Right forelimb (tissue), 1 donor: Measurements from ENCODE around the gene SRMS.
"Not testable (repeated sequence)": the region's sequence is repeated elsewhere in the genome, so short reads cannot be mapped to it uniquely, and the experiment has no call there.

Experiments used
- DNase-seq: peaks from one replicate; pipeline ENCODE4 v3.0.0-alpha.2; 2018

Gene SRMS

DNA sequence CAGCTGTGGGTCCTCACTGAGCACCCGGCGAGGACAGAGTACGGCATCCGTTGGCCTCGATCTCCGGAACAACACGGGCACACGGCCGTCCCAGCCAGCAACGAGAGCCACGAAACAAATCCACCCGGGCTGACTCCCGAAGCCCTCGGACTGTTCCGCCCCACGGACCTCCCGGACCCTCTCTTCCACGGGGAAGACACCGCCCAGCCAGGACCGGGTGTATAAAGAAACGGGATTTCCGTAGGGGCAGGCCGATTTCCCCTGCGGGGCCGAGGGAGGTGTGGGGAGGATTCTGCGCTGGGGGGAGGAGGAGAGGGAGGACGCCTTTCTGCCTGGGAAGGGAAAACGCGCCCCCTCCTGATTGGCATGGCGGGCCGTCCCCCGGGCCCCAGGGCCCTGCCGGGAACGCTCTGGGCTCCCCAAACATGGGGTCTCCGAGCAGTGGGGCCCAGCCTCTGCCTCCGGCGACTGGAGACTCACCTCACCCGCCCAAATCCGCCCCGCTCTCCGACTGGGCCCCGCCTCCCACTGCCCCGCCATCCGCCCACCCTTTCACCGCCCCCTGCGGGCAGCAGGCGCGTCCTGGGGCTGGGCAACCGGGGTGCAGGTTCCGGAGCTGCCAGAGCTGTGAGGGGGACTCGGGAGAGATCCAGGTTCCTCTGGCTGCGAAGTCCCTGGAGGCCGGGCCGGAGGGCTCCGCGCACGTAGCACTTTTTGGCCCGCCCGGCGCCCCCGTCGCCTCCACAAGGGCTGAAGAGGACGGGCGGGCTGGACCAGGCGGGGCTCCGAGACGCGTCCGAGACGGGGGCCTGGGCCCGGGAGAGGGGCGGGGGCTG is 27.7 kb downstream of the SRMS start:
- peak; percentile 85 for DNase-seq

DNA sequence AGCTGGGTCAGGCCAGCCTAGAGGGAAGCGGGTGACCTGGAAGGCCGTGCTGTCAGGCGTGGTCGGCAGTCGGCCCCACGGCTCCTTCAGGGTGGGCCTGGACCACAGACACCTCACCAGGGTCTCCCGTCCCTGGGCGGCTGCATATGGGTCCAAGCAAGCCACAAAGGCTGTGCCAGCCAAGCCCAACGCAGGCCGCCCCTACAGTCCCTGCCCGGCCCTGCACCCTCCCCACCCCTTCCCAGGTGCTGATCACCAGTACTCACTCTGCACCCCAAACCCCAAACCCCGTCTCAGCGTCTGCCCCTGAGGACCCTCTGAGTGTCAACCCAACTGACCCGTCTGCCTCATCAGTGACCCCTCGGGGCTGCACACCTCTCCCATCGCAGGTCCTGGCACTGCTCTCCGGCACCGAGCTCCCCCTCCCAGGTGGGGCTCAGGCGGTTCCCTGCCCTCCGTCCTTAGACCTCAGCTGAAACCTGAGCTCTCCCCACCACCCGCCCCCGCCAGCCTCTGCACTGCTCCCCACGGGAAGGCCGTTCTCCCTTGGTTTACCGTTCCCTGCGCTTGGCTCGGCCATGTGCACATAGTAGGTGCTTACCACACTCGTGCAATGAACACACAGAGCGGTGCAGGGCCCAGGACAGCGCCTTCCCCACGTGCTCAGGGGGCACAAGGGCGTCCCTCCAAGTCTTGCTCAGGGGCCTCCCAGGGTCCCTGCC is 28.4 kb downstream of the SRMS start:
- DNase-seq, result peak; percentile 36

DNA sequence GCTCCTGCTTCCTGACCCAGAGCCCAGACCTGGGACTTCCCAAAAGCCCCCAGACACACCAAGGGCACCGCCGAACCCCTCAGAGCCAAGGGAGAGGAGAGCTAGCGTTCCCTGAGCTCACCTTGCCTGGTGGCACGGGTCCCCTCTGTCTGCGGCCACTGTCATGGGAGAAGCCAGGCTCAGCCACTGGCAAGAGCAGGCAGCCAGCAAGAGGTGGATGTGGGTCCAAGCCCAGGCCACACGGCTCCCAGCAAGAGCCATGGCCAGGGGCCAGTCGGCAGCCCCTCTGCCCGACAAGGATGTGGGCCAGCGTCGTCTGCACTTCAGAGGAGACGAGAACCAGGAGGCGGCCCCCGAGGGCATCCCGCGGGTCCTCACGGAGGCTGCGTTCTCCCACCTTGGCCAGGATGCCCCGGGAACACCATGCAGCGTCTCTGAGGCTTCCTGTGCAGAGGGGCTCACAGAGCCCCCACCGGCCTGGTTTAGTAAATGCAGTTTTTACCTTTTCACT is 29.1 kb downstream of the SRMS start:
- DNase-seq, result peak; percentile 44

DNA sequence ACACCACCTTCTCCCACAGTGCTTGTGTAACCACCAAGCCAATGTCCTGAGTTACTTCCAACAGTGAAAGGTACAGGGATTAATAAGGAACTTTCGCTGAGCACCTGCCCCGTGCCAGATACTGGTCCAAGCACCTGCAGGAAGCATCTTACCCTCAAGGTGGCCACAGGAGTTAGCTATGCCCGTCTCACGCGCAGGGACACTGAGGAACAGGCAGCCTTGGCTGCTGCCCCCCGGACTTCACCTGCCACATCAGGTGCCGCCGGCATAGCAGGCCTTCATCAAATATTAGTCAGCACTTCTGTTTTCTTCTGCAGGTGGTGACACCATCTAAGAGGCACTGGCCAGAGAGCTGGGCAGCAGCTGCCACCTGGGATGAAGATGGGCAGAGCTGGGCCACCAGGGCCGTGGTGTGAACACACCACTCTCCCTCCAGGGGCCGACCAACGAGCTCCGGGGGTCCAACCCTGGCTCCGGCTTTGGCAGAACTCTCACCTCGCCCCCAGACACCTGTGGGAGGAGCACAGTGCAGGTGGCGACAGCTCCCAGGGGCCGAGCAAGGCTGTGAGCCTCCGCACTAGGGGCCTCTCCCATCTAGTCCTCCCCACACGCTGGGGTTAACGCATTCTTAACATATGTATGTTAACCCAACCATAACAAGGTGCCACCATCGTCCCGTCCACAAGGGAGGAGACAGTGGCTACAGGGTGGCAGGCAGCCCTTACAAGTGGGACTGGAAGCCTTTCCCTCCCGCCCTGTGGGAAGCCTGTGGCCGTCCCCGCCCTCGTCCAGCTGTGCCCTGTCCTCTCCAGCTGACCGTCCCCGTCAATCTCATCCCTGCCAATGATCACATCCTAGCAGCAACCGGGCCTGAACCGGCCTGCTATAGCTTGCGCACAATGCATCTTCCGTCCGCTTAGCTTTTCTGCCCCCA is 29.9 kb downstream of the SRMS start:
- DNase-seq, result peak; percentile 43

DNA sequence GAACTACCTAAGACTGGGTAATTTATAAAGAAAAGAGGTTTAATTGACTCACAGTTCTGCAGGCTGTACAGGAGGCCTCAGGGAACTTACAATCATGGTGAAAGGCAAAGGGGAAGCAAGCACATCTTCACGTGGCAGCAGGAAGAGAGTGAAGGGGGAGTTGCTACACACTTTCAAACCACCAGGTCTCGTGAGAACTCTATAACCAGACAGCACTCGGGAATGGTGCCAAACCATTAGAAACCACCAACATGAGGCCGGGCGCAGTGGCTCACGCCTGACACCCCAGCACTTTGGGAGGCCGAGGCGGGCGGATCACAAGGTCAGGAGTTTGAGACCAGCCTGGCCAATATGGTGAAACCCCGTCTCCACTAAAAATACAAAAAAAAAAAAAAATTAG is 33.0 kb downstream of the SRMS start:
- not testable (repeated sequence) for DNase-seq

DNA sequence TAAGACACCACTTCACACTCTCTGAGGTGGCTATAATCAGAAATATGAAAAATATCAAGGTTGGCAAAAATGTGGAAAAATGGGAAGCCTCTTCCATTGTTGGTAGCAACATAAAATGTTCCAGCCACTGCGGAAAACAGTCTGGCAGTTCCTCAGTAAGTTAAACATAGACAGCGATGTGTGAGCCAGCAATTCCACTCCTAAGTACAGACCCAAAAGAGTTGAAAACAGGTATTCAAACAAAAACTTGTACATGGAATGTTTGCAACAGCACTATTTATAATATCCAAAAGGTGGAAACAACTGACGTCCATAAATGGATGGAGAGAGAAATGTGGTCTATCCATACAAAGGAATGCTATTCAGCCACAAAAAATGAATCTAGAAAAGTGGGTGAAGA is 34.3 kb downstream of the SRMS start:
- no peak for DNase-seq

DNA sequence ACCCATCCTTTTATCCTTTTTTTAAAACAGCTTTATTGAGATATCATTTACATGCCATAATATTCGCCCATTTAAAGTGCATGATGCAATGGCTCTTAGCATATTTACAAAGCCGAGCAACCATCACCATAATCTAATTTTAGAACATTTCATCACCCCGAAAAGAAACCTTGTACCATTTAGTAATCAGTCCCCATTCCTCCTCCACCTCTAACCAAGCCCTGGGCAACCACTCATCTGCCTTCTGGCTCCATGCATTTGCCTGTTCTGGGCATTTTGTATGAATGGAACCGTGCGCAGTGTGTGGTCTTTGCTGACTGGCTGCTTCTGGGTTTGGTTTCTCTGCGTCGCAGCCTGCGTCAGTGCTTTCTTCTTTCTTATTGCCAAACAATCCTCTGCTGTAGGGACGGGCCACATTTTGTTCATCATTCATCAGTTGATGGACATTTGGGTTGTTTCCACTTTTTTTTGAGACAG is 38.4 kb downstream of the SRMS start:
- no peak for DNase-seq

DNA sequence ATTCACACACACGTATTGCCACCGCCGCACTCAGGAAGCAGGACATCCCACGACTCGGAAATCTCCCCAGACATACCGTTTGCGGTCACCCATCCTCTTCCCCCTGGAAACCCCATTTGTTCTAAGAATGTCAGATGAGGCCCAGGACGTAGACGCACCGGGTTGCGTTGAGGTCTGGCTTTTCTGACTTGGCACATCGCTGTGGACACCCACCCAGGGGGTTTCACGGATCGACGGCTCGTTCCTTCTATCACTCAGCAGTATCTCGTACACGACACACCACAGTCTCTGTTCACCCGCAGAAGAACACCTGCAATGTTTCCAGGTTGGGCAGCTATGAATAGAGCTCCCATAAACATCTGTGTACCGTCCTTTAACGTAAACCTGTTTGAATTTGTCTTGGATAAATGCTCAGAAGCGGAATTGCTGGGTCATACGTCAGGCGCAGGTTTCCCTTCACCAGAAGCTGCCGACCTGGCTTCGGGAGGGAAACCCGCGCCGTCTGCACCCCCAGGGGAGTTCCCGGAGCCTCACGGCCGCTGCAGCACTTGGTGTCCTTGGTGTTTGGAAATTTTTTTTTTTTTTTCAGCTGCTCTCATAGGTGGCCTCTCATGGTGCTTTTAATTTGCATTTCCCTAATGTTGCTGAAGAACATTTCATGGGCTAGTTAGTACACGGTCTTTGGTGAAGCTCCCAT is 39.3 kb downstream of the SRMS start:
- DNase-seq, result no peak

DNA sequence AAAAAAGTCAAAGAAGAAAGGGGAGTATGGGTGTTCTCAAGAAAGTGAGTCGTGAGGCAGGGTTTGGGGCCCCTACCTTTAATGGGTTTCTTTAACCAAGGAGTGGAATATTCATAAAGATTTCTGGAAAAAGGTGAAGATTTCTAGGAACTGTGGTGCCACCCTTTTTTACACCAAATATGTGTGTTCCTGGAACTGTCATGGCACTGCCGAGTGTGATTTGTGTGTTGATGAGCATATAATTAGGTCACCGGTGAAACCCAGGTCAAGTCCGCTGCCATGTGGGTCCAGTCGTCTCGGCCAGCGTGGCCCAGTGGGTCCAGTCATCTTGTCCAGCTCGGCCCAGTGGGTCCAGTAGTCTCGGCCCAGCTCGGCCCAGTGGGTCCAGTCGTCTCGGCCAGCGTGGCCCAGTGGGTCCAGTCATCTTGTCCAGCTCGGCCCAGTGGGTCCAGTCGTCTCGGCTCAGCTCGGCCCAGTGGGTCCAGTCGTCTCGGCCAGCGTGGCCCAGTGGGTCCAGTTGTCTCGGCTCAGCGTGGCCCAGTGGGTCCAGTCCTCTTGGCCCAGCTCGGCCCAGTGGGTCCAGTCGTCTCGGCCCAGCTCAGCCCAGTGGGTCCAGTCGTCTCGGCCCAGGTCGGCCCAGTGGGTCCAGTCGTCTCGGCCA is 40.3 kb downstream of the SRMS start:
- DNase-seq, result no peak

DNA sequence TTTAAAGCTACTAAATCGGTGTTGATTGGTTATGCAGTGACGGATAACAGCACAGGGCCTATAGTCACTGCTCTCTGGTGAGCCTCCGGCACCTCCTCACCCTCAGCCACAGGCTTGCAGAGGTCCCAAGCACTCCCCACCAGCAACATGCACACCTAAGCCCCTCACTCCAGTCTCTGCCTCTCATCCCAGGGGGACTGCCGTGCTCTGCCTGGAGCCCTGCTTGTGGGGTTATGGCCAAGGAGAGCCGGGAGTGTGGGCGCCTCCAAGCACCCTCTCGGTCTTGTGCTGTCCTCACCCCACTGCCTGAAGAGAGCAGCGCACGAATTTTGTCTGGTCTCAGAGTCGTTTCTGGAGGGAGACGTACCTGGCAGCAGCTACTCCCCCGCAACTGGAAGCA is 41.8 kb downstream of the SRMS start:
- no peak for DNase-seq

DNA sequence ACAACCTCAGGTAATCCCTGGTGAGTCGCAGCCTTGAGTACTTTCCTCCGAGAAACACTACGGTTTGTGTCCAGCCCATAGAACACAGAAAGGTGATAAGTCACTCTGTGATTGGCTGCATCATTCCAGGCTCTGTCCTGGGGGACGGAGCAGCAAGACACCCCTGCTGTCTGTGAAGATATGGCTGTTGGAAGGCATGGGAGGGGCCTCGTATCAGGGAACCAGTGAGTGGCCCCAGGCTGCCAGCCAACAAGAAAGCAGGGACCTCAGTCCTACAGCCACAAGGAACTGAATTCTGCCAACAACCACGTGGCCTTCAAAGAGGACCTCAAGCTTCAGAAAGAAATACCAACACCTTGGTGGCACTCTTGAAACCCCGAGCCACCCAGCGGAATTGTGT is 42.3 kb downstream of the SRMS start:
- no peak for DNase-seq

DNA sequence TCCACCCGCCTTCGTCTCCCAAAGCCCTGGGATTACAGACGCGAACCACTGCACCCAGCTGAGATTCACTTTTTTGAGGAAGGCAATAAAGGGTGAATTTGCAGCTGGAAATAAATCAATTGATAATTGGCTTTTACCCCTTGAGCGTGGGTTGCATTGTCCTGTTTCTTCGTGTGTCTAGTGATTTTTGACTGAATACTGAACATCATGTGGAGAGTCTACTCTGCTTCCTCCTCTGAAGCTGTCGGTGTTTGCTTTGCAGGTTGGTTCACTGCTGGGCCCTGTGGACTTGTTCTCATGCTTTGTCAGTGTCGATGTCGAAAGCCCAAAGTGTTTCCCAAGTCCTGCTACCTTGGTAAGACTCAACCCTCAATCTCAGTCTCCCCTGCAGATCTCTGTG is 42.9 kb downstream of the SRMS start:
- no peak for DNase-seq

DNA sequence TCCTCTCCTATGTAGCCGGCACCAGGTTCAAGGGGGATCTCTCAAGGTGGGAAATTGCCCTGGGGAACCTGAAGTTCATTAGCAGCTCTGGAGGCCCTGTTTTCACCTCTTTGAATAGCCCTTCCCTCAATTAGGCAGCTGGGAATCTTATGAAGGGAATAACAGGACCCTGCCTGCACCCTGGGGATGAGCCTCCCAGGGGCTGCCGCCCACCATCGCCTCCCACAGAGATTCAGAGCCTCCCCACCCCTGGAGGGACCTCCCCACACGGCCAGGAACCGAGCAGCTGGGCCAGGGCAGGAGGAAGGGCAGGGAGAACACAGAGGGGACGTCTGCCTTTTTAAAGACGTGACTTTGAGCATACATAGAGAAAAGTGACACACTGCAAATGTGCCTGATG is 44.0 kb downstream of the SRMS start:
- no peak for DNase-seq

DNA sequence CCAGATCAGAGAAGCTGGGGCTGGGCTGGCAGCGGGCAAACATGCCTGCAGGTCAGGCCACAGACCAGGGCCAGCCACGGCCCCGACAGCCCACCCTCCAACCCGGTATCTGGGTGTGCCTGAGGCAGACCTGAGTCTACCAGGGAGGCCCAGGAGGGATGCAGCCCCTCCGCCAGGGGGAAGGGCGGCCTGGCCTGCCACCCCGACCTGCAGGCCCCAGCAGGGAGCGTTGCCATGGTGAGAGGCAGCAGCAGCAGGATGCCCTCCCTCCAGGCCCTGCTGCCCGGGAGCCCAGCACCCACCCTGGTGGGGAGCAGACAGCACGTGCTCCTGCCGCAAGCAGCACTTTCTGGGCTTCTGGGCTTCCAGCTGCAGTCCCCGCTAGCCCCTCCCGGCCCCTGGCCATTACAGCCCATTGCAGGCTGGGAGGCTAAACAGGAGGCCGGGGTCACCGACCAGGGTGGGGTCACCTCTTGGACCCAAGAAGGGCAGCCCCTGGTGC is 44.8 kb downstream of the SRMS start:
- DNase-seq, result no peak

DNA sequence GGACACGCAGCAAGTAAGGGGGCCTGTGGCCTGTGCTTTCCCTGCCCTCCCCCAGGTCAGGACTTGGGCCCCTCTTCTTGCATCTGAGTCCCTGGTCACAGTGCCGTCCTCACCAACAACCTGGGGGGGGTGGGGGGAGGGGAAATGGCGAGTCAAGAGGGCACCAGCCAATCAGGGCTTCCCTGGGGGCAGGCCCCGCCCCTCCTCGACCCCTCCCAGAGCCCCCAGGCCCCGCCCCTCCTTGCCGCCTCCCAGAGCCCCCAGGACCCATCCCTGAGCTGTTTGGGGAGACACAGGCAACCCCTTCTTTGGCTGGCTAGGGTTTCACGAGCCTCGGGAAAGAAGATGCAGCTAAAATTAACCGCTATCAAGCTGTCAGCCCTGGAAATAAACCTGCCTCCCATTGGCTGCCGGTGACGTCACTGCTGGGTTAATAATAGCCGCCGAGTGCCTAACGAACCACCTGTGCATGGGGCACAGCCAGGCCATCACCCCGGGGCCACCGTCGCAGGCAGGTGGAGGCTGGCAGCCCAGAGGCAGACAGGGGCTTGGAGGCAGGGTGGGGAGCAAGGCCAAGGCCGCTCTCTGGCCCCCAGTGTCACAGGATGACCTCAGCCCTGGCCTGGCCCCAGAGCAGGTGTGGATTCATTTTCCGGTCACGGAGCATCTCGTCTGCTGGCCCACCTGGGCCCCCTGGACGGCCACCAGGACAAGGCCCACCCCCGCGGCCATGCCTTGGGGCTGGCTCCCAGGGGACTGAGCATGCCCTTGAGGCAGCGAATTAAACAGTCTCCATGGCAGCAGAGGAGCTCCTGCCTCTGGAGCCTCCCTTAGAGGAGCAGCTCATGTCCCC is 45.5 kb downstream of the SRMS start:
- DNase-seq, result no peak

DNA sequence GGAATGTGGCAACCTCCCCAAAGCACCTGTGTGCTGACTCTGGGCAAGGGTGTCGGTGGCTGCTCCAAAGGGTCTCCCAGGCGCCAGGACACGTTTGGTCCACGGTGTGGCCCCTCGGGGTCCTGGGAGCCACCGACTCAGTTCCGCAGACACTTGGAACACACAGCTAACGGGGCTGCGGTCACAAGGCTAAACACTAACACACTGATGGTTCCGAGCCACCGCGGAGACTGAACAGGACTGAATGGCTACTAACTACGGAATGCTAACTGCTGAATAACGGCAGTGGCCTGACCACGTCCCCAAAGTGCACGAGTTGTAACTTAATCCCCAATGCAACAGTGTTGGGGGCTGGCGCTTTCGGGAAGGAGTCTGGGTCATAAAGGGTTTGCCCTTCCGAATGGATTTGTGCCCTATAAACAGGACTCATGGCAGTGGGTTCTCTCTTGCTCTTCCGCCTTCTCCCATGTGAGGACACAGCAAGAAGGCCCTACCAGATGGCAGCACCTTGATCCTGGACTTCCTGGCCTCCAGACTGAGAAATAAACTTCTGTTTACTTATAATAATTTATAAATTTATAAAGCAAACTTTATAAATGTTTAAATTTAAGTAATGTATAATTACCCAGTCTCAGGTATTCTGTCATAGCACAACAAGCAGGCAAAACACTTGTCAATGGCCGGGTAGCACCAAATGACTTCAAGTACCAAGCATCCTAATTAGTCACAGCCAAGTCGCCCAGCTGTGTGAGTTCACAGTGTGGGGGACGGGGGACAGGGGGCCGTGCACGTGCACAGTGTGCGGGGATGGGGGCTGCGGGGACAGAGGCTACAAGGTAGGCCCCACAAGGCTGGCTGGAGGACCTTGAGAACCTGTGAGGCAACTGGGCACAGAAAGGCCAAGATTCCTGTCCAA is 46.4 kb downstream of the SRMS start:
- no peak for DNase-seq

DNA sequence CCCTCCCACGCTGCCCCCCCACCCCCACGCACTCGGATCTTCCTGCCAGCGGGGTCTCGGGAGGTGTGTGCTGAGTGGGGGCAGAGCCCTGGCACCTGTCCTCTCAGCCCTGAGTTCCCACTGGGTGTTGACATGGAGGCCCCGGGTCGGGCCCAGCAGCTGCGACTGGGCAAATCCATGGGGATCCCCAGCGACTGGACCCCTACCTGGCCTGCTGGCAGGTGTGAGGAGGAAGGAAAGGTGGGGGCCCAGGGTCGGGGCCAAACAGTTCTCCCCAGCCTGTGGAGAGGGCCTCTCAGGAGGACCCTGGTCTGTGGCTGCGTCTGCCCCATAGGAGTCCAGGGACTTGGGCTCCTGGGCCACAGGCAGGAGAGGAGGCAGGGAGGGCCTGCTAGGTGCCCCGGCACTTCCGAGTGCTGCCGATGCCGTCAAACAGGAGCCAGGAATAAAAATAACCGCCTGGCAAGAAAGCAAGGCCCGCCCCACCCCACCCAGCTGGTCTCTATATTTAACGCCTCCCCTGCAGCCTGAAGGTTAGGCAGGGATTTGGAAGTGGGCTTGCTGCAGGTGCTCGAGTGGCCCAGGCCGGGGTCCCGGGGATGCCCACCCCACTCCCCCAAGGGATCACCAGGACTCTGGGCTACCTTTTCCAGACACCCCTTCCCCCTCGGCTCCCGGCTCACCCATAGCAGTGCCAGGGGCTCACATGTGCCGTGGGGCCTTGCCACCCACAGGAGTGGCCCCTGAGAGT is 47.2 kb downstream of the SRMS start:
- DNase-seq, result no peak

DNA sequence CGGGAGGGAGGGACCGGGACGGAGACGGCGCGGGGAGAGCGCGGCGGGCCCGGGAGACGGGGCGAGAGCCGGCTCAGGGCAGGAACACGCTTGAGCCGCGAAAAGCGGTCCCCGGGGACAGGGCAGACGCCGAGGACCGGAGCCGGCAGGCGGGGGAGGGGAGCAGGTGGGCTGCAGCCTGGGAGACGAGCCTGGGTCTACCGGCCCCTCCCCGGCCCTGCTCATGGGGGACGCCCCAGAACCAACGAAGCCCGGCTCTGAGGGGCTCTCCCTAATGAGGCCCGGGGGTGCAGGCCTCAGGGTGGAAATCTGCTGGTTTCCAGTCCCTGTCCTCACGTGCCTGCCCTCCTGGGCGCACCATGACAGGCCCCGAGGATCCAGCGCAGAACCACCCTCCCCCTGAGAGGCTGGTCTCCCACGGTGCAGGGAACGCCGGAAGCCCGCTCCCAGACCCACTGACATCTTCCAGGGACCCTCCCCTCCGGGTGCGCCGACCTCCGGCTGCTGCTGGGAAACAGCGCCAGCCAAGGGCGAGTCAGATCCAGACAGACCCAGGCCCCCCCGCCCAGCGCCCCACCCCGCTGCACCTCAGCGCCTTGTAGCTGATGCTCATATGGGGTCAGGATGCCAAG is 48.1 kb downstream of the SRMS start:
- DNase-seq, result no peak
